ENCODE data around the gene N4BP3. TPM values are rescaled to one million over a fixed set of nuclear protein-coding genes. Genes with fewer than 3 reads are reported as not detected.

The N4BP3 gene
- total RNA-seq, 1 donor from 2014 or later, result 0.32 TPM

- DNase-seq (ENCODE audit: low spot score), result no peak
- Mint-ChIP-seq H3K27me3 (ENCODE audit: low read depth) (no peaks in the 10 kb centered on the region), H3K9me3 (ENCODE audit: low read depth) (no peaks in the 10 kb centered on the region)
These were observed 39.4 kb downstream of the N4BP3 start for GRCh38 chr5:178152491-178153444.

GRCh38 chr5:178153530-178154340 is 40.4 kb downstream of the N4BP3 start, which contains the start of gene NHP2:
NHP2 (minus strand) TSS chr5:178153885; CDS start chr5:178153817, 68 bp downstream.
- H3K27me3 Mint-ChIP-seq (ENCODE audit: low read depth), result no peaks in the 10 kb centered on the region
- peak within 1 kb of the TSS; percentile 95 for H3K4me3 Mint-ChIP-seq (ENCODE audit: unreplicated experiment)
- TF ChIP-seq CTCF (IDR thresholded peaks at IDR 0.05), result no peak
- H3K27ac Mint-ChIP-seq (ENCODE audit: unreplicated experiment), result peak within 1 kb of the TSS; percentile 94
- H3K36me3 Mint-ChIP-seq (ENCODE audit: low read depth), result peaks cover 5% of the 10 kb centered on the region
- peaks cover 29% of the 10 kb centered on the region for H3K4me1 Mint-ChIP-seq (ENCODE audit: low read depth)
- no peaks in the 10 kb centered on the region for H3K9me3 Mint-ChIP-seq (ENCODE audit: low read depth)
- DNase-seq (ENCODE audit: low spot score), result peak; percentile 99

More at GRCh38 chr5:178152491-178153444, 39.4 kb downstream of the N4BP3 start:
- TF ChIP-seq CTCF (IDR thresholded peaks at IDR 0.05), result no peak
- Mint-ChIP-seq H3K36me3 (ENCODE audit: low read depth) (peaks cover 10% of the 10 kb centered on the region), H3K4me1 (ENCODE audit: low read depth) (peaks cover 29% of the 10 kb centered on the region), H3K4me3 (ENCODE audit: unreplicated experiment) (peak overlapping the region; percentile 95), H3K27ac (ENCODE audit: unreplicated experiment) (peak overlapping the region; percentile 94)

GRCh38 chr5:178155065-178155464 is 41.7 kb downstream of the N4BP3 start:
- no peaks in the 10 kb centered on the region for H3K27me3 Mint-ChIP-seq (ENCODE audit: low read depth)
- peaks cover 5% of the 10 kb centered on the region for H3K36me3 Mint-ChIP-seq (ENCODE audit: low read depth)
- H3K4me3 Mint-ChIP-seq (ENCODE audit: unreplicated experiment), result no peak overlapping the region
- peaks cover 29% of the 10 kb centered on the region for H3K4me1 Mint-ChIP-seq (ENCODE audit: low read depth)
- DNase-seq (ENCODE audit: low spot score), result no peak
- no peak overlapping the region for H3K27ac Mint-ChIP-seq (ENCODE audit: unreplicated experiment)
- no peaks in the 10 kb centered on the region for H3K9me3 Mint-ChIP-seq (ENCODE audit: low read depth)
- no peak for TF ChIP-seq CTCF (IDR thresholded peaks at IDR 0.05)

GRCh38 chr5:178160176-178160575 is 46.8 kb downstream of the N4BP3 start:
- TF ChIP-seq CTCF (IDR thresholded peaks at IDR 0.05), result no peak
- Mint-ChIP-seq H3K4me3 (ENCODE audit: unreplicated experiment) (no peak overlapping the region), H3K36me3 (ENCODE audit: low read depth) (no peaks in the 10 kb centered on the region), H3K9me3 (ENCODE audit: low read depth) (no peaks in the 10 kb centered on the region), H3K27me3 (ENCODE audit: low read depth) (peaks cover 12% of the 10 kb centered on the region), H3K27ac (ENCODE audit: unreplicated experiment) (no peak overlapping the region), H3K4me1 (ENCODE audit: low read depth) (peaks cover 6% of the 10 kb centered on the region)
- no peak for DNase-seq (ENCODE audit: low spot score)

DNA sequence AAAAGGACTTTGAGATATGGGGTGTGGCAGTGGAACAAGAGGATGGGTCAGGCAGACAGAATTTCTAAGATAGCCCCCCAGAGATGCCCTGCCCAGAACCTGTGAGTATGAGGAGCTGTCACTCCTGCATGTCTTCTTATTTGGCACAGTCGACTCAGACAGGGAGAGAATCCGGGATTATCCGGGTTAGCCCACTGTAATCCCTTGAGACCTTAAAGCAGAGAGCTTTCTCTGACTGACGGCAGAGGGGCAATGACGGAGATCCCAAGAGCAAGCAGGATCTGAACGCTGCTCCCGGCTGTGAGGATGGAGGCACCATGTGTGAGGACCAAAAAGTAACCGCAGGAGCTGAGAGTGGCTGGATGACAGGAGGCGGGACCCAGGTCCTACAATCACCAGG is 49.1 kb downstream of the N4BP3 start:
- Mint-ChIP-seq H3K4me1 (ENCODE audit: low read depth) (peaks cover 6% of the 10 kb centered on the region), H3K9me3 (ENCODE audit: low read depth) (no peaks in the 10 kb centered on the region), H3K27ac (ENCODE audit: unreplicated experiment) (no peak overlapping the region), H3K36me3 (ENCODE audit: low read depth) (no peaks in the 10 kb centered on the region), H3K4me3 (ENCODE audit: unreplicated experiment) (no peak overlapping the region), H3K27me3 (ENCODE audit: low read depth) (peaks cover 12% of the 10 kb centered on the region)
- TF ChIP-seq CTCF (IDR thresholded peaks at IDR 0.05), result no peak
- no peak for DNase-seq (ENCODE audit: low spot score)
